NCI-H345 (cell line): ENCODE data around the gene KRT13.

Source experiments
- DNase-seq: peaks from one replicate; lab custom pipeline; 2025; lab: John Stamatoyannopoulos, UW

KRT13 gene

DNA sequence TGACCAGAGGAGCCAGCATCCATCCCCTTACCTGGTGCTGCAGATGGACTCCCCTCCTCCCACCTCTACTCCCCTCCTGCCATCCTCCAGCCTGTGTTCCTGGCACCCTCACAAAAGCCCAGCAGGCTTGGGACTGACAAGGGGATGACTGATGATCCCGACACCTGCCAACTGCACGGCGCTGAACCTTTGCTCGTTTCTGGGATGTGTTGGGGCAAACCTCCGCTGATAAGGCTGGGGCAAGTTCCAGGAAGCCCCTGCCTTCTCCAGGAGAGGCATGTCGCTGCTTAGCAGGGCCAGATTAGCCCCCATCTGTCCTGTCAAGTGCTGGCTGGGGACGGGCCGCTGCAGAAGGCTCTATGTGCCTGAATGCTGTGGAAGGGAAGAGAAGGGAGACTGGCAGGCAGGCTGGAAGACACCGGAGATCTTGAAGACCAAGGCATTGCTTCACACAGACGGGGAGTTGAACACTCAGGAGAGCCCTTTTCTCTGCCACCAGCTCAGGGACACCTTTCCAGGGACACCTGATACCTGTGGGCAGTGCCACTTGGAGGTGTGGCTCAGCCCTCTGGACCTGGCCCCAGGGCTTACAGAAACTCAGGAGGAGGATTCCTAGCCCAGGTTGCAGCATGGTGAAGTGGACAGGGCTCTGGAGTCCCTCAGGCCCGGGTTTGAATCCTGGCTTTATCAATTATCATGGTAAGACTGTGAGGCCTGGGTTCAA lies 14.3 kb upstream of the KRT13 start:
- DNase-seq, result peak; percentile 91

DNA sequence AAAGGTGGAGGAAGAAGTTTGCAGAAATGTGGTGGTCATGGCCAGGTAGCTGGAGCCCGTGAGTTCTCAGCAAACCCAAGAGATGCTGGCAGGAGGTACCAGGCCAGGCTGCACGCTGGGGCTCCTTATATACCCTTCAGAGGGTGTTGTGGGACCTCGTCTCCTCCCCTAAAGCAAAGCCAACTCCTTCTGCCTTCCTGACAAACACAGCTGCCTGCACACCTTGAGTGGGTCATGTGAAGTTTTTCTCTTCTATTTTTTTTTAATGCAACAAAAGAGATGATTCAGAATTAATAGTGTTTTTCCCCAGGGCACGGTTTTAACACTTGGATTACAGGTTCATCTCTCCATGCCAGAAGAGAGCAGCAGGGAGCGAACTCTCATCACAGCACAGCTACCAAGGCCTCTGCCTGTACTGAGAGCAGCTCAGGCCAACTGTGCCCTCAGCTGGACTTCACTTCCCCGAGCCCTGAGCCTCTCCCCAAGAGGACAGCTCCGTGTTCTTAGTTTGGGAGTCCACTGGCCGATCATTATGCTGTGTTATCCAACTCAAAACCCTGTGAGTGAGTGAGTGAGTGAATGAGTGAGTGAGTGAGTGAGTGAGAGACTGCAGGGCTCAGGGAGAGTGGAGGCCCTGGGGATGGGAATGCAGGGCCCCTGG lies 13.5 kb upstream of the KRT13 start, which contains the start of gene KRT15:
Gene KRT15 (minus strand): TSS at position 102 of the 661 bp plus-strand sequence. CDS start 63 bp downstream, at position 39.
- DNase-seq, result peak; percentile 79

DNA sequence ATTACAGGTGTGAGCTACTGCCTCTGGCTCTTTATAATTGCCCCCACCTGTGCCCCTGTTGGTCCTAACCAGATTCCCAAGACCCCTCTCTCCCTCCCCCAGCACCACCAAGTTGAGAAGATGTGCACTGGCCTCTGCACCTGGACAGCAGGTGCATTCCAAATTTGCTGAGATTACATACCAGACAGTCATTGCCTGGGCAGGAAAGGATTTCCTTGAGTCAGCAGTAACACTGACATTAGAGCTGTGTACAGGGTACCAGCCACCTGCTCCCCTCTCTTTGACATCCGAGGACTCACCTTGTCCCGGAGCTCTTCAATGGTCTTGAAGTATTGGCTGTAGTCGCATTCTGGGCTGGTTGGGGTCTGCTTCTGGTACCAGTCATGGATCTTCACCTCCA lies 12.6 kb upstream of the KRT13 start:
- DNase-seq, result no peak

DNA sequence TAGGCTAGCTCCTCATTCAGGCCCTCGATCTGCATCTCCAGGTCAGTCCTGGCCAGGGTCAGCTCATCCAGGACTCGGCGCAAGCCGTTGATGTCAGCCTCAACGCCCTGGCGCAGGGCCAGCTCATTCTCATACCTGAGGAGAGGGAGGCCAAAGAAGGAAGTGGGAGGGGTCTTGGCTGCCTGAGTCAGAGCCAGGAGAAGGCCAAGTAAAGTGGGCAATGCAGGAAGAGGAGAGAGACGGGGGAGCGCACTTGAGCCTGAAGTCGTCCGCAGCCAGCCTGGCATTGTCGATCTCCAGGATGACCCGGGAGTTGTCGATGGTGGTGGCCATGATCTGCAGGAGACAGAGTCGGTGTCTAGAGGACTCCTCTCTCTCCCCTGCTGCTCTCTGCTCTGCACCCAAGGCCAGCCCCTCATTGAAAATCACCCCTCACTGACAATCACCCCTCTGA lies 11.4 kb upstream of the KRT13 start:
- no peak for DNase-seq

DNA sequence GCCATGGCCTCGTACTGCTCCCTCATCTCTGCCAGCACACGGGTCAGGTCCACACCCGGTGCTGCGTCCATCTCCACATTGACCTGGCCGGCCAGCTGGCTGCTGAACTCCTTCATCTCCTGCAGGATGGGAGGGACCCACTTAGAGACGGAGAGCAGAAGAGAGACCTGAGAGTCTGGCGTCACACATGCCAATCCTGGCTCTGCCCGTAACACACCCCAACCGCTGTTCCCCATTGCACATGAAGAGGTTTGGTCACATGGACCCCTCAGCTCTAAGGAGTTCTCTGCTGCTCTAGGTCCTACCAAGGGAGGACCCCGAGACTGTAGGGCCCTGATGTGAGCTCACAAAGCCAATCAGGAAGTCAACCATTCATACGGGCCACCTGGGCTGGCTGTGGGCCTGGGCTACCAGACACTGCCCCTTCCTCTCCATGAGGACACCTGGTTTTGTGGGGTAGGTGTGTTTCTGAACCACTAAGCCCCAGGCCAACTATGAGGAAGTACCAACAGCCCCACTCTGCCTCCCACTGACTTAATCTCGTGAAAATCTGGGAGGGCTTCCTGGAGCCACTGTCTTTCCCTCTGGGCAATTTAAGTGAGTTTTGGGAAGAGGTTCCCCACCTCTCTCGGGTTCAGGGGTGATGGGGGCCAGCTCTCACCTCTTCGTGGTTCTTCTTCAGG lies 10.9 kb upstream of the KRT13 start:
- no peak for DNase-seq

DNA sequence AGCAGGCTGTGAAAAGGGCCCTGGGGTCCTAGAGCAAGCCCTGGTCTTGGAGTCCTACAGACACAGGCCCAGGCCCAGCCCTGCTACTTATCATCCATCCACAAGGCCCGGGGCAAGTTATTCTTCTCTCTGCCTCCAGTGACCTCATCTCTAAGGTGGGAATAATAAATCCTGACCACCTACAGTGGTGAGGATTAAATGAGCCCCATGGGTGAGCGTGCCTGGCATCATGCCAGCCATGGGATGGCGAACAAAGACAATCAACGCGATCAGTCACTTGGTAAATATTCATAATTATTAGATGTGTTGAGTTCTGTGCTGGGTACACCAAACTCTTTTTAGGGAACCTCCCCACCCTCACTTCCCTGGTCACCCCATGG lies 7.7 kb upstream of the KRT13 start:
- DNase-seq, result peak; percentile 39

DNA sequence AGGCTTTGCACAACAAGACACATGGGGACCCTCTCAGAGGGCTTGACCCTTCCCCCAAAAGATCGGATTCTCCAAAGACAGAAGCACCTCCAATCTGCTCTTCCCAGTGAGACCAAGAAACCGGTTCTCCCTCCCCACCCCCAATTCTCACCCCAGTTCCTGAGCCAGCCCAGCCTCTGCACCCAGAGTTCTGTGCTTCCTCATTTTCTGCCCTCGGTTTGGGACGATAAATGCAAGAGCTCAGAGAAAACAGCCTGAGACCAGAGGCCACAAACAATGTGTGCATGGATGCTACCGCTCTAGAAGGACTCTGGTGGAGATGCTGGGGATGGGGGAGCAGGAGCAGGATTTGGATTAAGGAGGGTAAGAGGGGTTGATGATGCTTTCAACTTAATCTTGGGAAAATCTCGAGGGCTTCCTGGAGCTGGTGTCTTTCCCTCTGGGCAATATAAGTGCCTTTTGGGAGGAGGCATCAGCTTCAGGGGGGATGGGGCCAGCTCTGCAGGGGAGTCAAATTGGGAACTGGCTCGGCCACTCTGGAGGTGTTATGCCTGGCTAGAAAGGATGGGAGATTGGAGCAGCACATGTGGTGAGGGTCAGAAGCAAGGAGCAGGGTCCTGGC lies 7.2 kb upstream of the KRT13 start:
- DNase-seq, result no peak

DNA sequence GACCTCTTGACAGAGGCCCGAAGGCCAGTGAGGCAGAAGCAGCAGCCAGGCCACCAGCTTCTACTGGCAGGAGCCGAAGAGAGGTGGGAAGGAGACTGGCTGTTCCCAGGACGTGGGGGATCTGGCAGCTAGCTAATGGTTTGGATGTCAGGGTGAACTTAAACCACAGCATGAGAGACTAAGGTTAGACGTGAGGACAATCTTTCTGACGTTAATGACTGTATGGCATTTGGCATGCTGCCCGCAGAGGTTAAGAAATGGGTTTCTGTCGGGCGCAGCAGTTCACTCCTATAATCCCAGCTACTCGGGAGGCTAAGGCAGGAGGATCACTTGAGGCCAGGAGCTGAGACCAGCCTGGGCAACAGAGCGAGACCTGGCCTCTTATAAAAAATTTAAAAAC lies 6.3 kb upstream of the KRT13 start:
- no peak for DNase-seq

DNA sequence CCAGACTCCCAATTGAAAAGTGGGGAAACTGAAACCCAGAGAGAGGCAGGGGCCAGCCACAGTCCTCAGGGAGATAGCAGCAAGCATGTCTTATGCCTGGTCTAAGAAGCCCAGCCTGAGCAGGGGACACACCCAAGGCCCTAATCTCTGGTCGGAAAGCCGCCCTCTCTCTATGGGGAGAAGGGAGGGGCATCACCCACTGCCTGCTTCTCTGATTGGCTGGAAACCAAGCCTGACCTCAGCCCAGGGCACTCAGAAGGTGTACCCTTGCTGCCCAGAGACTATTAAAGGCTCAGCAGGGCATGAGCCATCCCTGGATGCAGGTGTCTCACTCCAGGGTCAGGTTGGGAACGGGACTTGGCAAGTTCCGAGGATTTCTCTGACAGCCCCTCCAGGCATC lies 5.7 kb upstream of the KRT13 start:
- no peak for DNase-seq

DNA sequence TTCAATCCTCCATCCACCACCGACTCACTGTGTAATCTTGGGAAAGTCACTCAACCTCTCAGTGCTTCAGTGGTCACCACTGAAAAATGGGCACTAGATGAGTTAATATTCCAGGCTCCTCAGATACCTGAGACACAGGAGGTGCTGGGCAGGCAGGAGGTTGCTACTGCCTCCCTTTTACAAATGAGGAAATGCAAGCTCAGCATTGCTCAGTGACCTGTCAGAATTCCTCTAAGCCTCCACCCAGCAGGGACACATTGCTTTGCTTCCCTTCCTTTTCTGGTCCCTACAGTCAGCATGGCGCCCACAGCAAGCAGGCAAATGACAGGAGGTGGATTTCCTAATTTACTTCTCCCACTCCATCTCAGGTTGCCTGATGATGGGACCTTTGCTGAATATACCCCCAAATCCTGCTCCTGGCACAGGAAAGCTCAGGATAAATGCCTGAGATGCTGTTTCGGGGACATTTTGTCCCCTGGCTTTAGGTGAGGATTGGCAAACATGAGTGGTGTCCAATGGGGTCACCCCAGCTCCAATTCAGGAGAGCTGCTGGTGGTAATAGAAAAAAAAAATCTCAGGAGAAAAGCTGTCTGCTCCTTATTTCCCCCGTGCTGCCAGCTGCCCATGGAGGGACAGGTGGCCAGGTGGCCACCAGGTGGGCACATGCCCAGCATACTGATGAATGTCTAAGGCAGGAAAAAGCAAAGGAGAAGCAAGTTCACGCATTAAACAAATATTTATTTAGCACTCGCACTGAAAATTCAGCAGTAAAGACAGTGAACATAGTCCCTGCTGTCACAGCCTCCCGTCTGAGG lies 5.0 kb upstream of the KRT13 start:
- no peak for DNase-seq

DNA sequence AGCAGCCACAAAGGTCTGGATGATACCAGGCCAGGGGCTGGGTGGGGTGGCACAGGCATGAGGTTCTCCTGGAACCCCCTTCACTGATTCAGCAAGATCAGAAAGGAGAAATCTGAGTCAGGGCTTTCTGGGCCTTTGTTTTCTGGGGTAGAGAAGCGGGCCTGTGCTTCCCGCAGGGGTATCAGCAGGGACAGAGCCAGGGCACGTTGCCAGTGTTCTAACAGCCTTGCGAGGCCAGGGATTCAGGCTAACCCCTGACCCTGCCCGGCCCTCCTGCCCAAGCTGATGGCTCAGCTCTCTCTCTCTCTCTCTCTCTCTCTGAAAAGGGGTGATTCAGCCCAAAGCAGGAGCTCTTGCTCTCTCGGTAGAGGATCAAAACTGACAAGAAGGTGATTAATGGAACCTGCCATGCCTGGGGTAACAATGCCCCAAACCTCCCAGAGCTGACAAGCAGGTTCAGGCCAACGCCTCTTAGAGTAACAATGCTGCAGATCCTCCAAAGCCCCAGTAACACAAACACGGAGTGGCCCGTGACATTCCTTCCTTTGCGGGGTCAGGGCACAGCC lies 2.0 kb upstream of the KRT13 start:
- DNase-seq, result no peak

DNA sequence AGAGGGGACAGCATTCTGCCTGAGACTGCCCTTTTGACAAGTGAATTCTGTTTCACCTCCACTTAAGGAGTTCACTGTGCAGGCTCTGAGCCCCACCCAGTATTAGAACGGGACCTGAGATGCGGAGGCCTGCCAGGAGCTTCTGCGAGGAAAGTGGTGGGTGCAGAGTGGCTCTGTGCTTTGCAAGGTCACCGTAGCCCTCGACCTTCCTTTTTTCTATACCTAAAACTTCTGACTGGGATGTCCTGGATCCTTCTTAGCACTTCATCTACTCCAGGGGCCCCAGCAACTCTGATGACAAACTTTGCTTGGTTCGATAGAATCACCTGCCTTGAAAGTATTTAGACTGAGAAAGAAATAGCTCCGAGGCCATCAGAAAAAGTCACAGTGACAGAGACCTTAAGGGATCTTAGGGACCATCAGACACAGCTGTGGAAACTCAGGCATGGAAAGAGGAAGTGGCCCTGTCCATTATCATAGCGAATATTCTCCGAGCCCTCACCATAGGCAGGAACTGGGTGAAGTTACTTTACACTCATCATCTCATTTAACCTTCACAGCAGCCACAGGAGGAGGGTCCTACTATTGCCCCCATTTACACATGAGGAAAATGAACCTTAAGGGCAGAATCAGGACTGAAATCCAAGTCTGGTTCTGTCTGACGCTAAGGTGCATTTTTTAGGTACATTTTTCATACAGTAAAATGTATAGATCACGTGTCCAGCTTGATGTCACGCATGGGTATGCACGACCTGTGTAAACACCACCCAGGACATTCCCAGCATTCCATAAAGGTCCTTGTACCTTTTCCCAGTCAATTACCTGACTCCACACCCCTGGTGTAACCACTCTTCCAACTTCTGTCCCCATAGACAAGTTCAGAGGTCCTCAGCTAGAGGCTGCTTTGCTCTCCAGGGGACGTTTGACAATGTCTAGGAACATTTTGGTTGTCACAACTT lies 676 bp upstream of the KRT13 start:
- no peak for DNase-seq

DNA sequence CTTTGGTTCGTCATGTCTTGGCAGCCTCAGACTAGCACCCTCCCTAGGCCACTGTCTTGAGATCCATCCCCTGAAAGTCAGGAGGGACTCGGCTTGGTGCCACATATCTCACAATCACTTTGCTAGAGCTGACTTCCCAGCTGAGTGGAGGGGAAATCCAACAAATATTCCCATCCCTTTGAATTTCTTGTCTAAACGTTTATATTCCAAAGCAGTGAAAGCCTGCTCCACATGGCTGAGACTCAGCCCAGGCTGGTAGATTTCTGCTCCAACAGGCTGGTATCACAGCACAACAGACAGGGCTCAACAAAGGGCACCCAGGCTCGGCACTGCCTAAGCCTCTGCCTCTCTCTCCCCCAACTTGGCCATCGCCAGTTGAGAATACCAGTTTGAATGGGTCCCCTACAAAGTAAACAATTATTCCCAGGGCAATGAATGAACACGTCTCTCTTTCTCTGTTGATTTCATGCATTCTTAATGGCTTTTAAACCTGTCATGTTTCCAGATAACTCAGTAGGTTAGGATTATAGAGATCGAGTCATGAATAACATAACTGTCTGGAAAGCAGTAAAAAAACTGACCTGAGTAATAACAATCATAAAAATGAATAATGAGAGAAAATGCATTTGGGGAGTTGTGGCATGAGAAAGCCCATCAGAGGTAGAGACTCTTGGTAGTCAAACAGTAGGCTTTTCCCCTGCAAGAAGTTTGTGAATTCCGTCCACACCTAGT lies 1.0 kb downstream of the KRT13 start:
- peak; percentile 17 for DNase-seq

DNA sequence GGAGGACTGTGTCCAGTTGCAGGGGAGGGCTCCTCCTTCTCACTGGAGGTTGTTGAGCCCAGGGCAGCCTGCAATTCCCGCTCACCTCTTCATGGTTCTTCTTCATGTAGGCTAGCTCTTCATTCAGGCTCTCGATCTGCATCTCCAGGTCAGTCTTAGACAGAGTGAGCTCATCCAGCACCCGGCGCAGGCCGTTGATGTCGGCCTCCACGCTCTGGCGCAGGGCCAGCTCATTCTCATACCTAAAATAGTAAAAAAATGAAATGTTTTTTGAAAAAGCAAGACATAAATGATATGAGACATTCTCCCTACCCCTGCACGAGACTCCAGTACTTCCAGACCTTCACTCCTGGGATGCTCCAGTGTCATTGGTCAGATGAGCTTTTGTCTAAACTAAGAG lies 2.2 kb downstream of the KRT13 start:
- no peak for DNase-seq

DNA sequence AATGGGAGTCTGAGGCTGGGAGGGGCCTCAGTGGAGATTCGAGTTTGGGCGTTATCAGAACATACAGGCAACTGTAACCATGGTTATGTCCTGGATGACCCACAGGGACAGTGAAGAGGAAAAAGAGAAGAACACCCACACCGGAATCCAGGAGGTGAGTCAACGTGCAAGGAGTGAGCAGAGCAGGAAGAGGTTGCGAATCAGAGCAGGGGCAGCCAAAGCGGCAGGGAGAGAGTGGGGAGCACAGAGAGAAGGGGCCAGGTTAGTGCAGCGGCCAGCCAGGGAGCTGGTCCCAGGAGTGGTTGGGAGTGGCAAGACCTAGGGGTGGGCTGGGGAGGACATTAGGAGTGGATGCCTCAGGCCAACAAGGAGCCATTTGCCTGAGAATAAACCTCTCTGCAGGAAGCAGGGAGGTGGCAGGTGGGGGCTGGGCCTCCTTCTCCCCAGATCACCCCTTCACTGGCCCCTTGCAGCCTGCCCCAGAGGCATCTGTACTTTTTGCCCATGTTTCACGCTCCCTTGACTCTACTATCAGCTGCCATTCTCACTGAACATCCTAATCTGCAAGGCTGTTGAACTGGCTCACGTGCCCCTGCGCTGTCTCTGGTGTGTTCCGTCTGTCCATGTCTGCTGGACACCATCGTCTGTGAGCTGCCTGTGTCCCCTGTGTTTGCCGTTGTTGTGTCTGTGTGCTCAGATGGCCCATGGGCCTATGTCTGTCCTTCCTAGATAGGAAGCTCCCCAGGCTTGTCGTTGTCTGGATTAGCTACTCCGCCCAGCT lies 5.1 kb downstream of the KRT13 start:
- no peak for DNase-seq

DNA sequence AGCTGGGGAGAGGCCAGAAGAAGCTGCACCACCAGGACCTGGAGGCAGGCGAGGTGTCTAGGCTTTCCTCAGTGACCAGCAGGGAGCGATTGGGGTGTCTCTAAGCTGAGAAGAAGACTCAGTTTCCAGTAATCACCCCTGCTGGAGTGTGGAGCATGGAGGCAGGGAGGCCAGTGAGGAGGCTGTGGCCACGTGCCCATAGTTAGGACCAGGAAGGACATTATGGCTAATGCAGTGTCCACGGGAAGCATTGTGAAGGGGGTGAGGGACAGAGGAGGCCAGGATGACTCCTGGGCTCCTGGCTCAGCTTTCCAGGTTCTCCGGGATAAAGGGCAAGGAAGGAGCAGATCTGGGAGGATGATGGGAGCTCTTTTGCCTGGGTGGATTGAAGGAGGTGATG lies 5.7 kb downstream of the KRT13 start:
- no peak for DNase-seq

DNA sequence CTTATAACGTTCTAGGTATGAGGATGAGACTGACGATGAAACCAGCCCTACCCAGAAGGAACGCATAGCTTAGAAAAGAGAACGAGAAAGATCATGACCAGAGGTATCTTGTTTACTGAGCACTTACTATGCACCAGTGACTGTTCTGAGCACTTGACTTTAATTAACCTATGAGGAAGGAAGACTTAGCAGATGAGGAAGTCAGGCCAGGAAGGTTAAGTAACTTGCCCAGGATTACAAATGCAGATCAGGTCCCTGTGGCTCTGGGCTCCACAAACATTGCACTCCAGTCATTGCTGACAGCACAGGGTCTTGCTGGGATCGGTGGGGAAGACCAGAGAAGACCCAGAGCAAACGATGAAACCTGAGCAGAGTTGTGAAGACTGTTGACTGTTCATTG lies 7.1 kb downstream of the KRT13 start:
- DNase-seq, result no peak

DNA sequence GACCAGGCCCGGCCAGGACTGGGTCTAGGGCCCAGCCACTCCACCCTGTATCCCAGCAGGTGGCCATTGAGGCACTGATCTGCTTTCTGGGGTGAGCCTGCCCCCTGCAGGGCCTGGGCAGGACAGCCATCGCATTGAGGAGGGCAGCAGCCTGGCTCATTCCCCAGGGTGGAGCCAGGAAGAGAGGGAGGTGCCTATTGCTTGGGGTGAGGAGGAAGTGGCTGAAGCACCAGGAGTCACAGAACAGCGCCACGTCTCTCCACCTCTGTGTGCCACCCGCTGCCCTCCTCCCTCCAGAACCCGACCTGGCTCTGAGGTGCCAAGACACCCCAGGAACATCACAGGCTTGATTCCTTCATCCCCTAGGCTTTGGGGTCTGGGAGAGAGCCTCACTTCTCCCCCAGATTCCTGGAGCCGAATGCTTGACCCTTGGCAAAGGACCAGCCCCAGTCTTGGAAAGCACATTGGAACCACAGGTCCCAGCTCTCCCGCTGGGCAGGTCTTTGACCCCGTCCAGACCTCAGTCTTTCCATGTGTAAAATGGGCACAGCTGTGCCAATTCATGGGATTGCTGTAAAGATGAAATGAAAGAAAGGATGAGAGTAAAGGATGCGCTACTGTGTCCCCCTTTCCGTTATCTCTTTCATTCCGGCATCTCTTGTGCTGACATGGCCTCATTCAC lies 8.5 kb downstream of the KRT13 start:
- DNase-seq, result peak; percentile 40
